Psoas muscle (tissue), 8 donors: ENCODE measurements around the gene MARCHF3. TPM values are rescaled to one million over a fixed set of nuclear protein-coding genes. Genes with fewer than 3 reads are reported as not detected.

Experiments used
- ATAC-seq, 4 donors: fragments of 200-7000 bp; cut with Tn5 transposase; one replicate each; pipeline ENCODE4 v1.9.1; 2020; ENCODE audit warnings: moderate library complexity in 3 of 4, mild to moderate bottlenecking in 2 of 4
- DNase-seq, 2 donors: peaks; one replicate each; pipeline ENCODE4 v3.0.0-alpha.2; 2020
- H3K27ac ChIP-seq: fragments of 200-600 bp; one replicate; pipeline ENCODE4 v1.8.0; 2022
- H3K27me3 ChIP-seq, 3 donors: fragments of 200-600 bp in 1 of 3; one replicate each; pipeline versions ENCODE4 v1.6.1 to v1.8.0; 2013 to 2022; ENCODE audit warnings: low read length in 2 of 3, mild to moderate bottlenecking in 2 of 3, moderate library complexity in 1 of 3; ENCODE audit not compliant: insufficient read depth in 3 of 3
- H3K36me3 ChIP-seq, 2 donors: fragments of 200-600 bp in 1 of 2; one replicate each; pipeline versions ENCODE4 v1.6.1 to v1.8.0; 2013 to 2022; ENCODE audit warnings: low read depth in 1 of 2, mild to moderate bottlenecking in 1 of 2, moderate library complexity in 1 of 2; ENCODE audit not compliant: insufficient read depth in 1 of 2
- H3K4me1 ChIP-seq: fragments of 200-600 bp; one replicate; pipeline ENCODE4 v1.8.0; 2022
- H3K4me3 ChIP-seq: fragments of 200-600 bp; one replicate; pipeline ENCODE4 v1.8.0; 2022; ENCODE audit warnings: mild to moderate bottlenecking
- H3K9me3 ChIP-seq: fragments of 200-600 bp; one replicate; pipeline ENCODE4 v1.8.0; 2022
- CTCF ChIP-seq: fragments of 200-600 bp; IDR thresholded peaks from one replicate; pipeline ENCODE4 v1.8.0; 2022; ENCODE audit warnings: antibody characterized with exemption
- WGBS, 3 donors: extraction: QIAGEN DNeasy Blood & Tissue Kit; methylation state at CpG; one replicate each; pipeline versions ENCODE4 v1.1.6 to v1.1.7; 2013; 5-methylcytosine and 5-hydroxymethylcytosine counted together
- intact Hi-C, 2 donors: fragments of 100-400 bp; cut with DNase I; formaldehyde crosslinking; loops; one replicate each; pipeline versions ENCODE4 v1.11.0 to v1.14.2; 2022
- long read RNA-seq, 2 donors: library from polyadenylated mRNA; unstranded; transcript quantifications; one replicate each; pipeline ENCODE4 v2.0.0, GENCODE V29; 2021
- polyA plus RNA-seq, 3 donors: library from polyadenylated mRNA; stranded (reverse); fragments of 200-250 nt; gene quantifications; one replicate each; pipeline ENCODE4 v1.2.3, GENCODE V29; 2013
- total RNA-seq, 4 donors: library from RNA; stranded (reverse); fragmentation: NEBNext Ultra II Directional in 2 of 4; extraction: Animal tissue kit (Norgen Biotek cat#: 25700) in 2 of 4; gene quantifications; one replicate each; pipeline versions ENCODE4 v1.2.1 to v1.2.4, GENCODE V29; 2021 to 2023
- donor health status: healthy with polysubstance abuse.
- donor health status: DM: no; HTN: no; CAD: no; lungs with moderate emphysema.
- donor health status: Bipolar disorder and iron deficiency.
- donor health status: healthy.
- donor health status: DM: yes; HTN: yes; CAD: no.
- donor health status: DM: no; HTN: no; CAD: no.
- donor health status: DM: no; HTN: no; CAD: no.
- donor health status: DM: yes; HTN: yes; CAD: no.

Gene MARCHF3
- total RNA-seq, result 10 to 100 TPM in 2 of 4 donors, 1 to 10 TPM in 2; 9.2 to 16.2 (median 12.4) TPM
- polyA plus RNA-seq, result 10 to 100 TPM in 2 of 3 donors, 1 to 10 TPM in 1; 6.0 to 22.0 (median 12.0) TPM
- long read RNA-seq, donor 1, full-length matches to known transcripts, result 9 of 11 reads
- long read RNA-seq, donor 1, partial matches to known transcripts, result 0 of 11 reads
- long read RNA-seq, donor 1, other reads (novel, unspliced or antisense), result 2 of 11 reads
- long read RNA-seq, donor 2, full-length matches to known transcripts, result 10 of 14 reads
- long read RNA-seq, donor 2, partial matches to known transcripts, result 0 of 14 reads
- long read RNA-seq, donor 2, other reads (novel, unspliced or antisense), result 4 of 14 reads

GRCh38 chr5:127030259-127031146 is at the start of gene MARCHF3:
MARCHF3 (minus strand) TSS chr5:127030558; CDS start chr5:126918171, 112,387 bp downstream.
- 0% methylated on average over 77 to 97 of the region's 97 CpGs for WGBS, 3 donors
- H3K4me1 ChIP-seq, result peaks cover 17% of the 10 kb centered on the region
- no peaks in the 10 kb centered on the region for H3K27me3 ChIP-seq
- peak; percentile 30 for TF ChIP-seq CTCF
- intact Hi-C loops, result loop anchor here (2.0 to 10.0 kb wide), 6 partner anchors 42 to 253 kb away; partner anchors contain the start of genes C5orf63 (in 2 of the 2) and LMNB1 (in 1 of the 2)
- peak within 1 kb of the TSS; percentile 93 for H3K4me3 ChIP-seq
- no peaks in the 10 kb centered on the region for H3K36me3 ChIP-seq
- DNase-seq (peak; percentile 95 to 98), ATAC-seq (peak; percentile 96 to 99 (median 98))
- peak within 1 kb of the TSS; percentile 87 for H3K27ac ChIP-seq
- no peaks in the 10 kb centered on the region for H3K9me3 ChIP-seq

GRCh38 chr5:127079994-127080491 is 49.7 kb upstream of the MARCHF3 start:
- intact Hi-C loops, result no loop called here
- Histone ChIP-seq H3K4me1 (no peaks in the 10 kb centered on the region), H3K4me3 (no peak overlapping the region), H3K36me3 (no peaks in the 10 kb centered on the region), H3K9me3 (no peaks in the 10 kb centered on the region), H3K27me3 (no peaks in the 10 kb centered on the region), H3K27ac (no peak overlapping the region)
- 59 to 64% (median 60%) methylated on average over 9 of the region's 9 CpGs for WGBS, 3 donors
- DNase-seq, result no peak
- no peak for TF ChIP-seq CTCF
- no peak for ATAC-seq

GRCh38 chr5:127077366-127077765 is 47.0 kb upstream of the MARCHF3 start:
- no peak for TF ChIP-seq CTCF
- intact Hi-C loops, result no loop called here
- WGBS, 3 donors, result 88 to 100% (median 94%) methylated on average over 1 of the region's 1 CpG
- Histone ChIP-seq H3K36me3 (no peaks in the 10 kb centered on the region), H3K4me3 (no peak overlapping the region), H3K9me3 (no peaks in the 10 kb centered on the region), H3K4me1 (no peaks in the 10 kb centered on the region), H3K27ac (no peak overlapping the region), H3K27me3 (no peaks in the 10 kb centered on the region)
- DNase-seq (no peak), ATAC-seq (no peak)

- DNase-seq, result no peak
These were observed 46.2 kb upstream of the MARCHF3 start for GRCh38 chr5:127076315-127077129.

More at GRCh38 chr5:127076315-127077129, 46.2 kb upstream of the MARCHF3 start:
- Histone ChIP-seq H3K27ac (no peak overlapping the region), H3K27me3 (no peaks in the 10 kb centered on the region), H3K36me3 (peaks cover 0 to under 1% of the 10 kb centered on the region in 2 donors), H3K9me3 (no peaks in the 10 kb centered on the region), H3K4me1 (no peaks in the 10 kb centered on the region), H3K4me3 (no peak overlapping the region)
- 47 to 63% (median 50%) methylated on average over 4 of the region's 4 CpGs for WGBS, 3 donors
- no peak for ATAC-seq
- TF ChIP-seq CTCF, result no peak
- intact Hi-C loops, result no loop called here
